Astrocyte (in vitro differentiated cells and primary cell): ENCODE measurements around the gene DNAJB1.

ENCODE experiments used
- EZH2 ChIP-seq: IDR thresholded peaks from 2 replicates; pipeline ENCODE4 v1.6.1; 2012; ENCODE audit warnings: mild to moderate bottlenecking, low read length, inconsistent platforms; ENCODE audit not compliant: insufficient read depth
- TF ChIP-seq, protein P1 (sequence below): IDR thresholded peaks from 2 replicates; pipeline ENCODE4 v1.5.1; 2011; ENCODE audit warnings: low read depth, mild to moderate bottlenecking, inconsistent platforms, low read length, moderate library complexity; ENCODE audit not compliant: insufficient read depth

GRCh38 chr19:14511229-14511593, 7.0 kb downstream of the DNAJB1 start:
- TF ChIP-seq, protein P1, sequence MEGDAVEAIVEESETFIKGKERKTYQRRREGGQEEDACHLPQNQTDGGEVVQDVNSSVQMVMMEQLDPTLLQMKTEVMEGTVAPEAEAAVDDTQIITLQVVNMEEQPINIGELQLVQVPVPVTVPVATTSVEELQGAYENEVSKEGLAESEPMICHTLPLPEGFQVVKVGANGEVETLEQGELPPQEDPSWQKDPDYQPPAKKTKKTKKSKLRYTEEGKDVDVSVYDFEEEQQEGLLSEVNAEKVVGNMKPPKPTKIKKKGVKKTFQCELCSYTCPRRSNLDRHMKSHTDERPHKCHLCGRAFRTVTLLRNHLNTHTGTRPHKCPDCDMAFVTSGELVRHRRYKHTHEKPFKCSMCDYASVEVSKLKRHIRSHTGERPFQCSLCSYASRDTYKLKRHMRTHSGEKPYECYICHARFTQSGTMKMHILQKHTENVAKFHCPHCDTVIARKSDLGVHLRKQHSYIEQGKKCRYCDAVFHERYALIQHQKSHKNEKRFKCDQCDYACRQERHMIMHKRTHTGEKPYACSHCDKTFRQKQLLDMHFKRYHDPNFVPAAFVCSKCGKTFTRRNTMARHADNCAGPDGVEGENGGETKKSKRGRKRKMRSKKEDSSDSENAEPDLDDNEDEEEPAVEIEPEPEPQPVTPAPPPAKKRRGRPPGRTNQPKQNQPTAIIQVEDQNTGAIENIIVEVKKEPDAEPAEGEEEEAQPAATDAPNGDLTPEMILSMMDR, result no peak
- TF ChIP-seq EZH2, result no peak
